Measurements from ENCODE around the gene LRCOL1. TPM values are rescaled to one million over a fixed set of nuclear protein-coding genes. Genes with fewer than 3 reads are reported as not detected.

LRCOL1 gene
- total RNA-seq, result 2.5 TPM in 1 of 2 replicates, not detected in the other

GRCh38 chr12:132610051-132610759 lies at the start of gene LRCOL1:
Gene LRCOL1 (minus strand): TSS chr12:132610582. CDS start chr12:132606251, 4,331 bp downstream.

GRCh38 chr12:132618683-132619043 lies 8.3 kb upstream of the LRCOL1 start, which contains the start of gene P2RX2:
Gene P2RX2 (plus strand): TSS chr12:132618776. CDS start chr12:132618817, 41 bp downstream.

Other genes with a start within 250 kb of the LRCOL1 start
- 1.6 and 5.0 TPM in 2 replicates for gene FBRSL1, start 120.4 kb downstream of the LRCOL1 start, total RNA-seq
- gene P2RX2, start 8.2 kb upstream of the LRCOL1 start, total RNA-seq, result not detected in 2 replicates
- gene POLE, start 76.8 kb upstream of the LRCOL1 start, total RNA-seq, result 37.4 and 55.3 TPM in 2 replicates
- 20.2 and 26.1 TPM in 2 replicates for gene PXMP2, start 77.0 kb upstream of the LRCOL1 start, total RNA-seq
- 36.8 and 44.1 TPM in 2 replicates for gene PGAM5, start 100.3 kb upstream of the LRCOL1 start, total RNA-seq
- gene ANKLE2, start 151.2 kb upstream of the LRCOL1 start, total RNA-seq, result 39.5 and 128 TPM in 2 replicates
- gene GOLGA3, start 218.3 kb upstream of the LRCOL1 start, total RNA-seq, result 52.6 and 138 TPM in 2 replicates